T-helper 1 cell (primary cell): Measurements from ENCODE around the gene PRDM7.
A peak's percentile ranks its signal among the peaks of the same experiment; 100 is the strongest.
"Not testable (repeated sequence)": the region's sequence is repeated elsewhere in the genome, so short reads cannot be mapped to it uniquely, and the experiment has no call there.

Source experiments
- DNase-seq, 5 donors: peaks; one replicate each; pipeline ENCODE4 v3.0.0-alpha.2; 2012 to 2020
- total RNA-seq, 4 donors: gene quantifications; one replicate each; lab custom pipeline; 2026; lab: John Stamatoyannopoulos, UW

Gene PRDM7
- 0 reads per million in 4 donors for total RNA-seq

DNA sequence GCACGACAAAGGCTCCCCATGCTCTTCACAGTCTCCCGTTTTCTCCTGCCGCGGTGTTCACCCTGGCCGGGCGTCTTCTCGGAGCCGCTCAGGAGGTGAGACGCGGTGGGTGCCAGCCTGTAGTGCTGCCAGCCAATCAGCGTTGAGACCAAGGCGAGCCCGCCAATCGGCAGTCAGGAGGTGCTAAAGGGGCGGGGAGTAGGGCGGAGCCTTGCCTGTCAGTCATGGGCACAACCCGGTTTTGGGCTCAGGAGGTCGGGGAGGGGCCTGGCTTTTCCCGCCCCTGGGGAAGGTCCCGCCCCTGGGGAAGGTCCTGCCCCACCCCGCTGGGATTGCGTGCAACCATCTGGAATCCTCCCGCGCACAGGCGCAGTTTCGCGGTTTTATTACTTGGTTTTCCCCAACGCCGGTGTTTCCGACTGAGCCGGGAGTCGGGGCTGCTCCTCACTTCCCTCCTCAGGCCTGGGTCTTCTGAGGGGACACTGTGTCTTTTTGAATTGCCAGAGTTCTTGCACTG lies at the start of gene PRDM7:
PRDM7 (minus strand) TSS at position 92 of the 517 bp plus-strand sequence. CDS start 1,421 bp downstream, outside the sequence.
- peak; percentile 84 to 95 (median 91) for DNase-seq

DNA sequence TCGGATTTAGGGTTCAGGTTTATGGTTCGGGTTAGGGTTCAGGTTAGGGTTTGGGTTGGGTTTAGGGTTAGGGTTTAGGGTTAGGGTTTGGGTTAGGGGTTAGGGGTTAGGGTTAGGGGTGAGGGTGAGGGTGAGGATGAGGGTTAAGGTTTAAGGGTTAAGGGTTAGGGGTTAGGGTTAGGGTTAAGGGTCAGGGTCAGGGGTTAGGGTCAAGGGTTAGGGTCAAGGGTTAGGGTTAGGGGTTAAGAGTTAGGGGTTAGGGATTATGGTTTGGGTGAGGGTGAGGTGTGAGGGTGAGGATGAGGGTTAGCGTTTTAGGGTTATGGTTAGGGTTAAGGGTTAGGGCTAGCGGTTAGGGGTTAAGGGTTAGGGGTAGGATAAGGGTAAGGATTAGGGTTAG lies 44.7 kb upstream of the PRDM7 start:
- DNase-seq, result not testable (repeated sequence)

DNA sequence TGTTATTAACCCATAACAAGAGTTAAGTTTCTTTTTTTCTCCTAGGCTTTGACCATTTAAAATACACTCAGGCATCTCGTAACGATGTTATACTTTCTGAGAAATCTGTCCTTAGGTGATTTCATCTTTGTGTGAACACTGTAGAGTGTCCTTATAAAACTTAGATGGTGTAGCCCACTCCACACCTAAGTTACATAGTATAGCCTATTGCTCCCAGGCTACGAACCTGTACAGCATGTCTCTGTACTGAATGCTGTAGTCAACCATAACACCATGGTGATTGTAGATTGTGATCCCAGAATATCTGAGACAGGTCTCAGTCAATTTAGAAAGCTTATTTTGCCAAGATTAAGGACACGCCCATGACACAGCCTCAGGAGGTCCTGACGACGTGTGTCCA lies 30.5 kb upstream of the PRDM7 start:
- not testable (repeated sequence) for DNase-seq

DNA sequence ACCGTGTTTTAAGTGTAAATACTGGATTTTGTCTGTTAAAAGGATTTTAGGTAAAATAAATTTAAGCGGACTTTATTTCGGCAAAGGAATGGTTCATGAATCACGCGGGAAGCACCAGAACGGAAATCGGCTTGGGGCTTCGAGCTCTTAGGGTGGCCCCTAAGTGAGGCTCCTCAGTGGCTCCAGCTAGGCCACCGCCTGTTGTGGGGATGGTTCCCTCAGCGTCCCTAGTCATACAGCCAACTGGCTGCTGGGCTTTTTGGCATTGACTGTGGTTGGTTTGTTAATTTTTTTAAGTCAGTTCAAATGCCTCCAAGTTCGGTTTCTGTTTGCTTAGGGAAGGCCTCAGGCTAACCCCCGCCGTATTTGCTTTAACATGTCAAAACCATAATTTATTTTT lies 29.9 kb upstream of the PRDM7 start:
- DNase-seq, result not testable (repeated sequence)

DNA sequence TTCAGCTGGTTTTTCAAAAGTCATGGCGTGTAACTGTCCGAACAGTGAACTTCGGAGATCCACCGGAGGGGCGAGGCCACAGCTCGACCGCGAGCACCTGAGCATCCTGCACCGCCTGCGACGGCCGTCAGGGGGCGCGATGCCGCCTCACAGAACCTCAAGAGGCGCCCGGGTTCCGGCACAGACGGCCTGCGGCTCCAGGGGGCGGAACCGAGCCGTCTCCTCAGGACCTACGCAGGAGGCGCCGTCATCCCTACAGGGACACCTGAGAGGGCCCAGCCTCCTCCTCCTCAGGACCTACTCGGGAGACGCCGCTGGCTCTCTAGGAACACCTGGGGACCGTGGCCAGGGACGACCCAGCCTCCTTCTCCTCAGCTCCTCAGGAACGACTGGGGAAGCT lies 29.1 kb upstream of the PRDM7 start:
- DNase-seq, result peak in 4 of 5 donors; percentile 17 to 56 (median 44)

DNA sequence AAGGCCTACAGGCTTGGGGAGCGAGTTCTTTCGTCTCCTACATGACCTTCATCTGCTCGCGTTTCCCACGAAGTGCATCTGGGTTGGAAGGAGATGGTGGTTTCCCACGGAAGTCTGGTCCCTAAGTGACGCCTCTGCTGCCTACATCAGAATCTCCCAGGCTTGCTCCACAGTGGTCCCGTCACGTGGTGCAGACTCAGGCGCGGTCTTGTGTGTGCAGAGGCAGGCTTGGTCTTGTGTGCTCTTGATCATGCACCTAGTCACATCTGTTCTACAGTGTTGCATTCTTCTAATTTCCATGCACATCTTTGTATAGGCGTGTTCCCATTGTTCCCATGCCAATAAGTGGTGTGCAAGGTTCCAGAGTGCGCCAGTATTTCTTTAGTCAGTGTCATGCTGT lies 27.6 kb upstream of the PRDM7 start:
- DNase-seq, result not testable (repeated sequence)

DNA sequence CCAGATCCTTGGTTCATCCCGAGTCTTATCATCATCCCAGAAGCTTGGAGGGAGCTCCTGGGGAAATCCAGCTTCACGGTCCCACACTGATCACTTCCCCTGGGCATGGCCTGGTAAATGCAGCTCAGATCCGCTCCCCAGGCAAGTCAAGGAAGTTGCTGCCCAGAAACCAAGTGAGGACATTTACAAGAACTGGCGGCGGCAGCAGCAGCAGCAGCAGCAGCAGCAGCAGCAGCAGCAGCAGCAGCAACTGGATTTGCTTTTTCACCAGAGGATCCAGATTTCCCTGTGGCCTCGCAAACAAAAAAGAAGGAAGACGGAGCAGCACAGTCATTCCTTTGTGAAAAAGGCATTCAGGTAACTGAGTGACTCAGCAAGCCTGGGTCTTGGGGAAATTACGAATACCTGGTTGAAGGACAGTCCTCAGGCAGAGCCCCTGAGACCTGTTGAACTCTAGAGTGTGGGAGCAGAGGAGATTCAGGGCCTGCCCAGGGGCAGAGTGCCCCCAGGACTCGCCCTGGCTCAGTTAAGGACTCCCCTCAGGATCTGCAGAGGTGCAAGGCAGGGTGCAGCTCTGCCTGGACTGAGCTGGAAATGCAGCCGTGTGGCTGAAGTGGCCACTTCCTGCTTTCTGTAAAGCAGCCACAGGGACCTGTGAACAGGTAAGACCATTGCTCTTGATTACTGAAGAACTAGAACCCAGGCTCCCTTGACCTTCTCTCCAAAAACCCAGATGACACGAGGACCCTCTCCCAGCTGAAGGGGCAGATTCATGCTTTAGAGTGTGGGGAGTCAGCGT lies 25.2 kb upstream of the PRDM7 start:
- DNase-seq, result not testable (repeated sequence)

DNA sequence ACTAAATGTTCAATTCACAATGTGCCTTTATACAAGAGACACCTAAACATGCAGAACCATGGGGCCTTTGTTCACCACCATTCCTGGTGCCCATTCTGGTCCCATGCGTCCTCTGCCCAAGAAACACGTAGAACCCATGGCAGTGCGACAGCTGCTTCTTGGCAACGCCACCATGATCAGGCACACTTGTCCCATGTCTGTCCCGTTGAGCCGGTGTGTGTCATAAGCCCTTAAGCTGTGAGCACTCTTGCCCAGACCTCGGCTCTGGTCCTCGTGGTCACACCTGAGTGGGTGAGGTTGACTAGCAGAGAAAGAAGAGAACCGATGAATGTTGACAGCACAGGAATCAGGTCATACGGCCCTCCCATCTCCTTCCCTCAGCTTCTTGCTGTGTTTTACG lies 24.2 kb upstream of the PRDM7 start:
- not testable (repeated sequence) for DNase-seq

DNA sequence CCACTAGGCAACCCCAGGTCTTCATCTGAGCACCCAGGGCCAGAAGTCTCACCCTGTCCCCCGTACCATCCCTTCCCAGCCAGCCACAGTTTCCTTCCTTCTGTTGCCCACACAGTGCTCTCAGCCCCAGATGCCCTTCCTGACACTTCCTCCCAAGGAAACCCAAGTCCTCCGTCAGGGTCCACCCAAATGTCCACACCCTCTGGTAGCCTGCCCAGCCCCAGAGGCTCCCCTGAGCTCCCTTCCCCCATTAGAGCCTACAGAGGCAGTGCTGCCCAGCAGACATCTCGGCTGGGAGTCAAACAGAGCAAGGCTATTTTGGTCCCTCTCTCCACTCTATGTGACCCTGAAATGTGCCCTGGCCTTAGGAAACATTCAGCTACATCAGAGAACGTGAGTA lies 23.7 kb upstream of the PRDM7 start:
- not testable (repeated sequence) for DNase-seq

DNA sequence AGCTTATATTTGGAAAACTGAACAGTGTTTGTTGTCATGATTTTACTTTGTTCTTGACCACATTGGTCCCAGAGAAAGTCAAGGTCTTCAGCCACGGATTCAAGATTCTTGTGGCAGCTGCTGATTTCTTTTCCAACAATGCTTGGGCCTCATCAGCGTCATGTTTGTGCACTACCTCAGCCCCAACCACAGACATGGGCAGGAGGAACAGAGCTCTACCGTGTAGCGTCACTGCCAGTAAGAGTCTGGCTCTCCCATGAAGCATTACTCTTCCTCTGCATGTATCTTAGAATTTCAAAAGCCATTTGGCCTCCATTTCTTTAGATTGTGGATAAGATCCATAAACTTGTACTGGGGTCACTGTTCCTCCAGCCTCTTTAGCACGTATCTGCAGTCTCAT lies 23.1 kb upstream of the PRDM7 start:
- not testable (repeated sequence) for DNase-seq

DNA sequence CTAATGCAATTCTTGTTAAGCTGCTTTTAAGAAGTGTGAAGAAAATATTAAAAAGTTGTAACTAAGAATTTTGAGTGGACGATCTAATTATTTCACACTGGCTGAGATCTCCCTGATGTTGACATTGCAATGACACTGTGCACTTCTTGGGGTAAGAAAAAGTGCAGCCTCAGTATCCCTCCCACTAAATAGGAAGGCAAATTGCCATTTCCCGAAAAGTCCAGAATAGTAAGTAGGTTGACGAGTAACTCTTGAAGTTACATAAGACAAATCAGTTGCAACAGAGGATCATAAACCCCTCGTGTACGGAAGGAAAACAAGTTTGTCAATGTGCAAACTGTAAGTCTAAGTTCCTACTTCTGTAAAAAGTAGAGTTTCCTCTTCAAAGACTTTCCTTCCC lies 21.8 kb upstream of the PRDM7 start:
- DNase-seq, result not testable (repeated sequence)

DNA sequence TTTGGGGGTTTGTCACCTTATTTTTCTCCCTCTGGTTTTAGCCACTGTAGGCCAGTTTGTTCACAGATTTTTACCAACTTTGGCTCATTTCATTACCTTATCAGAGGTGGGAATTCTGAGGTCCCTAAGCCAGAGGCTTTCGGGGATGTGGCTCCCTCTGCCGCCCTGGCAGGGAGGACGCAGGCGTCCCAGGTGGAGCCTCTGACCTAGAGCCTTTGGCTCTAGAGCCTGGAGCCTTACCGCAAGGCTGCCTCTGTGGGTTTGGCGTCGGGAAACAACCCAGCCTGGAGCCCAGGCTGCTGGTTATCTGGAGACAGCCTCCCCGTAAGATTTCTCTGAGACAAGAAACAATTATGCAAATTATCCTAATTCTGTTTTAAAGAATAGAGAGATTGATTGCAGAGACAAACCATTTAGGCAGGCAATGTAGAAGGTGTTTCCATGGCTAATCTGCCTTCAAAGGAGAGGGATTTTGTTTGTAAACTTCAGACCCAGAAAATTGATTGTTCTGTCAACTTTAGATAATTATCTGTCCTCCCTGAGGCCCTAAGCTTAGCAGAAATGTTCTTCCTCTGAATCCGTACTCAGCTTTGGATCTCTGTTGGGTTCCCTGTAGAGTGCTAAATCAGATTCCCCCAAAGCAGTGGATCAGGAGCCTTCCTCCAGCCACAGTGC lies 20.0 kb upstream of the PRDM7 start:
- DNase-seq, result not testable (repeated sequence)

DNA sequence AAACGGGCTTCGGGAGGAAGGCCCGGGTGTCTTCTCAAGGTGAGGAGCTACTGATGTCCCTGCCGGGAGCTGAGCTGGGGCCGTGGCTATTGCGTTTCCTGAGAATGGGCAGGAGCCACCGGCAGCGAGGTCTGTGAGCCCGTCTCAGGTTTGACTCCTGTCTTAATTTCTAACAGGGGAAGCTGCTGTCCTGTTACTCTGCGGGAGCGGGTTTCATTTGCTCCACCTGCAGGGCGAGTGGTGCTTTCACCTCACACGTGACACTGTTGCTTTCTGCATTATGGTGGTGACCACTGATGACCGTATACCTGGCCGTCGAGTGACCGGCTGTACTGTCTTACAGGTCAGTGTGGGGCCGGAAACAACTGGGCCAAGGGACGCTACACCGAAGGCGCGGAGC lies 17.7 kb upstream of the PRDM7 start:
- not testable (repeated sequence) for DNase-seq

DNA sequence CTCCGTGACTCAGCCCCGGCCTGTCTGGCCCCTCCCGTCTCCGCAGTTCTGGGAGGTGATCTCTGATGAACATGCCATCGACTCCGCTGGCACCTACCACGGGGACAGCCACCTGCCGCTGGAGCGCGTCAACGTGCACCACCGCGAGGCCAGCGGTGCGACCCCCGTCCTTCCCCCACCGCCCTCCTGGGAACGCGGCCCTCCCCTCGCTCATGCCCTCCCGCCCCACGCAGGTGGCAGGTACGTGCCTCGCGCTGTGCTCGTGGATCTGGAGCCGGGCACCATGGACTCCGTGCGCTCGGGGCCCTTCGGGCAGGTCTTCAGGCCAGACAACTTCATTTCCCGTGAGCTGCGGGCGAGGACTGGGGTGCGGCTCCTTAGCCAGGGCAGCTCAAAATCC lies 17.2 kb upstream of the PRDM7 start:
- not testable (repeated sequence) for DNase-seq

DNA sequence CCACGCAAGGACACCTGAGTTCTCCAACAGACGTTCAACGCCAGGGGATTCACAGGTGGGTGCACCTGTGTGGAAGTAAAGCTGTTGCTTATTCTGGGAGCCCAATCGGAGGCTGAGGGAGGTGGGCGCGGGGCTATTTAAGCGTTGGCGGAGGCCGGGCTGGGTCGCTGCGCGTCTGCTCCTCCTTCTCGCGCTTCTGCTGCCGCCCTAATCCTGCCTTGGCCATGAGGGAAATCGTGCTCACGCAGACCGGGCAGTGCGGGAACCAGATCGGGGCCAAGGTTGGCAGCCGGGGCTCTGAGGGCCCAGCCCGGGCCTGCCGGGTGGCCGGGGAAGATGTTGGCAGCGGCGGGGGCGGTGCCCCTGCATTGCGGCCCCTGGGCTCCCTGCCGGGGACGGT lies 16.7 kb upstream of the PRDM7 start:
- DNase-seq, result not testable (repeated sequence)

DNA sequence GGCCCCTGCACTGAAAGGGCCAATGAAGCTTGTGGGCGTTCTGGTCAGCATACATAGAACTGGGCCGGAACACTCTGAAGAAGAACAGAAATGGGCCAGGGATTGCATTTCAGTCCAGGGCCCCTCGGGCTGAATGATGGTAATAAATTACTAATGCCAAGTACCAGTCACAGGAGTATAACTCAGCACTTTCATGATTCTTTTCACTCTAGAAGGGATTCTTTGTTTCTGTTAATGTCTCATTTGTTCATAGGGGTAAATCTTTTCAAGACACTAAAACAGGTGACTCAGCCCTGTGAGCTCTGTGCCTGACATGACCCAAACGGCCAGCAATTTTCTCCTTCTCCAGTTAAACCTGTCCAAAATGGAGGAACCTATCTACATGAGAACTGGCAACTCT lies 15.7 kb upstream of the PRDM7 start:
- DNase-seq, result not testable (repeated sequence)

DNA sequence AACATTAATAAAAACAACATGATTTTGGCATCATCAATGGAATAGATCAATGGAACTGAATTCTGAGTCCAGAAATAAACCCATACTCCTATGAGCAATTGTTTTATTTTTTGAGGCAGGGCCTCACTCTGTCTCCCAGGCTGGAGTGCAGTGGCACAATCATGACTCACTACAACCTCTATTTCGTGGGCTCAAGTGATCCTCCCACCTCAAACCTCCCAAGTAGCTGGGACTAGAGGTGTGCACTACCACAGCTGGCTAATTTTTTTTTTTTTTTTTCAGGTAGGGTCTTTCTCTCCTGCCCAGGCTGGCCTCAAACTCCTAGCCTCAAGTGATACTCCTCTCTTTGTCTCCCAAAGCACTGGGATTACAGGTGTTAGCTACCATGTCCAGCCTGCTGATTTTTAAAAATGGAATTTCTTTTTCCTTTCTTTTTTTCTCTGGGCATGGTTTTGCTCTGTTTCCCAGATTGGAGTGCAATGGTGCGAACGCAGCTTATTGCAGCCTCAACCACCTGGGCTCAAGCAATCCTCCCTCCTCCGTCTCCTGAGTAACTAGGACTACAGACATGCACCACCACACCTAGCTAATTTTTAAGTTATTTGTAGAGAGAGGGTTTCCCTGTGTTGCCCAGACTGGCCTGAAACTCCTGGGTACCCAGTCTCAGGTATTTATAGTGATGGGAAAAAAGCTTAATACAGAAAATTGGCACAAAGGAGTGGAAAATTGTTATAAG lies 7.3 kb upstream of the PRDM7 start:
- DNase-seq, result no peak

DNA sequence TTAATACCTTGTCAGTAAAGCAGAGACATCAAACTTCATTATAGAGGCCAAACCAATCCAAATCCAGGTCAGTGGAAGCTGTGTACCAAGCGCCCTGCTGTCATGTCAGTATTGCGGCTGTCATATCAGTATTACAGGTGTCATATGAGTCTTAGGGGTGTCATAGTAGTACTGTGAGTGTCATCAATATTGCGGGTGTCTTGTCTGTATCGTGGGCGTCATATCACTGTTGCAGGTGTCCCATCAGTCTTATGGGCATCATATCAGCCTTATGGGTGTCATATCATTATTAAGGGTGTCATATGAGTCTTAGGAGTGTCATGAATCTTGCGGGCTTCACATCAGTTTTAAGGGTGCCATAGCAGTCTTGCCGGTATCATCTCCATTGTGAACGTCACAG lies 6.0 kb upstream of the PRDM7 start:
- DNase-seq, result no peak

DNA sequence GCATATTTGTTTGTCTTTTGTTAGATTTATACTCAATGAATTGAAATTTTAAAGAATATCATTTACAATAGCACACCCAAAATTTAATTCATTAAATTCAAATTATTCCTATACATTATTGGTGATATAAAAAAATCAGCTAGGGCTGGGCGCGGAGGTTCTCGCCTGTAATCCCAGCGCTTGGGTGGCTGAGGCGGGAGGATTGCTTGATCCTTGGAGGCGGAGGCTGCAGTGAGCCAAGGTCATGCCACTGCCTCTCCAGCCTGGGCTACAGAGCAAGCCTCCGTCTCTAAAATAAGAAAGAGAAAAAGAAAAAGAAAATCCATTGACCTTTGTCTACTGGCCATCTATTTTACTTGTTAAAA lies 4.5 kb upstream of the PRDM7 start:
- no peak for DNase-seq

DNA sequence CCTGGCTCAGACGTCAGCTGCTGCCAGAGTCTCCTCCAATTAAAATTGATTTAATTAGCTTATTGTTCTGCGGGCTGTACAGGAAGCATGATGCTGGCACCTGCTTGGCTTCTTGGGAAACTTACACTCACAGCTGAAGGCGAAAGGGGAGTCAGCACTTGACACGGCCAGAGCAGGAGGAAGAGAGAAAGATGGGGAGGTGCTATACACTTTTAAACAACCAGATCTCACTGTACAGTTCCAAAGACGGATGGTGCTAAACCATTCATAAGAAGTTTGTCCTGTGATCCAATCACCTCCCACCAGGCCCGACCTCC lies 1.4 kb upstream of the PRDM7 start:
- no peak for DNase-seq

DNA sequence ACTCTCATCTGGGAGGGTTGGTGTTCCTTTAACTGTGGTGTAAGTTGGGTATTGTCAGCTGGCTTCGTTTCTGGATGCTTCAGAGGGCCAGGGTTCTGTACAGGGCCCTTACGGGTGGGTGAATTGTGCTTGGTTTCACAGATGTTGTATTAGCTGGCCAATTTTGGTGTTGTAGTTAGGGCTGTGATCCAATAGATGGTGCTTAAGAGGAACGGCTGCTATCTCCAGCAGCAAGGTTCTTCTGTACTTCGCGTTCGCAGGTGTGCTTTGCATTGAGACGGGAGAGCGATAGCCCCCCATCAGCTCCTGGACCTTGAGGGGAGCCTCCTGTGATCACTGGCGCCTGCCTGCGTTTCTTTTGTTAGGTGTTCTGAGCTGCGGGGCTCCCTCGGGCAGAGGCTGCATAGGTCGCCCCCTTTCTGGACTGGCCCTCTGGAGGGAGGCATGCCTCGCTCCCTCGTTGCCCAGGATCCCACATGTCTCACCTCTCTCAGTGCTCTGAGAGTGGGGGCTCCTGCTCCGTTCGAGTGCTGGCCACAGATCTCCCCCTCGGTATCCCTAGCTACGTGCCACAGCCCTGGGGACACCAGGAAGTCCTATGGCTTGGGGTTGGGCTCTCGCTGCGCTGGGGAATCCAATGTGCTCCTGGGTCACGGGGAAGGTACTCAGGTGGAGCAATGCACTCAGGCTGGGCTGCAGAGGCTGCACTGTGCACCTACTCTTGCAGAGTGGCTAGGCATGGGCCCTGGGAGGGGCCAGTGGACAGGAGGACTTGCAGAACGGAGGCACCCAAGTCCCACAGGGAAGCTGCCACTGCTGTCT lies 837 bp upstream of the PRDM7 start:
- peak in 4 of 5 donors; percentile 15 to 63 (median 22) for DNase-seq

DNA sequence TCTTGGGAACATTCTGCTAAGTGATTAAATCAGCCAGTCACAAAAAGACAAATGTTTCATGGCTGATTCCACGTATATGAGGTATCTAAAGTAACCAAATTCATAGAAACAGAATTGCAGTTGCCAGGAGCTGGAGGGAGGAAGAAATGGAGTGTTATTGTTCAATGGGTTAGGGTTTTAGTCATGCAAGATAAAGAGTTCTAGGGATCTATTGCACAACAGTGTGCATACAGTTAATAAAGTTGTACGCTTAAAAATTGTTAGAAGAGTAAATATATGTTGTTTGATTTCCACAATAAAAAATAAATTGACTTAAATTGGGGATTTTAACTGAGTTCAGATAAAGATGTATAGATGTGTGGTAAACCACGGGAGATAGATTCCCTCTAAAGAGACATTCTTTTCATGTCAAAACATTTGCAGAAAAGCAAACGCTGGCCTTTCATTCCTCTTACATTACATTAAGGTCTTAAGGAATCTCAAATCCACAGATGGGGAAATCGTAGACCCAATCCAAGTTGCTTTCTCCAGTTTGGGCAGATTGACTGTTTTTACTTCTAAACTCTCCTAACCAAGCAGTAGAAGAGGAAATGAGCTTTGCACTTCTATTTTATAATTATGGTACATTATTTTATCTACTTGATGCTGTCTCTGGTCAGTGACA lies 4.6 kb downstream of the PRDM7 start:
- no peak for DNase-seq
